Liver (tissue), 9 donors: Measurements from ENCODE around the gene RASD2. TPM values are rescaled to one million over a fixed set of nuclear protein-coding genes. Genes with fewer than 3 reads are reported as not detected.

Experiments used
- DNase-seq: peaks from one replicate; pipeline ENCODE4 v3.0.0-alpha.2; 2017; ENCODE audit warnings: low spot score
- H3K27ac ChIP-seq, 2 donors: one replicate each; pipeline ENCODE4 v1.7.0; 2013; ENCODE audit warnings: inconsistent platforms in 2 of 2, low read length in 2 of 2, control low read depth in 1 of 2, low read depth in 1 of 2, mild to moderate bottlenecking in 1 of 2
- H3K27me3 ChIP-seq, 4 donors: one replicate each; pipeline versions ENCODE4 v1.6.1 to v1.7.0; 2013; ENCODE audit warnings: low read length in 3 of 4, inconsistent platforms in 1 of 4, mild to moderate bottlenecking in 1 of 4, moderate library complexity in 1 of 4; ENCODE audit not compliant: control insufficient read depth in 4 of 4, insufficient read depth in 4 of 4
- H3K36me3 ChIP-seq, 4 donors: one replicate each; pipeline versions ENCODE4 v1.6.1 to v1.7.0; 2013; ENCODE audit warnings: low read length in 3 of 4, mild to moderate bottlenecking in 3 of 4, low read depth in 1 of 4, moderate library complexity in 1 of 4; ENCODE audit not compliant: control insufficient read depth in 4 of 4, insufficient read depth in 3 of 4
- H3K4me1 ChIP-seq, 4 donors: one replicate each; pipeline versions ENCODE4 v1.6.1 to v1.7.0; 2013; ENCODE audit warnings: low read length in 3 of 4, mild to moderate bottlenecking in 3 of 4, moderate library complexity in 1 of 4; ENCODE audit not compliant: control insufficient read depth in 4 of 4, insufficient read depth in 4 of 4
- H3K4me3 ChIP-seq, 3 donors: one replicate each; pipeline versions ENCODE4 v1.6.1 to v1.7.0; 2013; ENCODE audit warnings: low read length in 3 of 3, control low read depth in 1 of 3, low read depth in 1 of 3, mild to moderate bottlenecking in 1 of 3
- H3K9ac ChIP-seq, 2 donors: one replicate each; pipeline ENCODE4 v1.7.0; 2013; ENCODE audit warnings: low read length in 2 of 2, mild to moderate bottlenecking in 2 of 2, moderate library complexity in 2 of 2, control low read depth in 1 of 2, low read depth in 1 of 2
- H3K9me3 ChIP-seq, 4 donors: one replicate each; pipeline versions ENCODE4 v1.6.1 to v1.7.0; 2013; ENCODE audit warnings: low read length in 3 of 4; ENCODE audit not compliant: control insufficient read depth in 4 of 4
- ATF3 ChIP-seq: IDR thresholded peaks from 2 replicates; pipeline ENCODE4 v1.6.1; 2016; ENCODE audit warnings: antibody characterized with exemption
- EGR1 ChIP-seq, 2 donors: IDR thresholded peaks; 2 replicates each; pipeline ENCODE4 v1.6.1; 2016 to 2018; ENCODE audit warnings: antibody characterized with exemption in 2 of 2, low read depth in 2 of 2
- FOXA2 ChIP-seq: IDR thresholded peaks from 2 replicates; pipeline ENCODE4 v1.6.1; 2016; ENCODE audit warnings: antibody characterized with exemption
- GABPA ChIP-seq, 2 donors: IDR thresholded peaks in 1 of 2; conservative IDR thresholded peaks in 1 of 2; 2 replicates each; pipeline ENCODE4 v1.6.1; 2016; ENCODE audit warnings: antibody characterized with exemption in 2 of 2, mild to moderate bottlenecking in 1 of 2, moderate library complexity in 1 of 2
- HNF4A ChIP-seq, 2 donors: conservative IDR thresholded peaks; 2 replicates each; pipeline ENCODE4 v1.6.1; 2016; ENCODE audit warnings: antibody characterized with exemption in 2 of 2, mild to moderate bottlenecking in 2 of 2
- HNF4G ChIP-seq: IDR thresholded peaks from 2 replicates; pipeline ENCODE4 v1.6.1; 2016; ENCODE audit warnings: antibody characterized with exemption
- JUND ChIP-seq, 2 donors: IDR thresholded peaks; 2 replicates each; pipeline ENCODE4 v1.6.1; 2016; ENCODE audit warnings: antibody characterized with exemption in 2 of 2
- MAX ChIP-seq: IDR thresholded peaks from 2 replicates; pipeline ENCODE4 v1.6.1; 2016; ENCODE audit warnings: antibody characterized with exemption
- RXRA ChIP-seq, 2 donors: IDR thresholded peaks; 2 replicates each; pipeline ENCODE4 v1.6.1; 2017 to 2018; ENCODE audit warnings: antibody characterized with exemption in 2 of 2, mild to moderate bottlenecking in 1 of 2
- SP1 ChIP-seq: IDR thresholded peaks from 2 replicates; pipeline ENCODE4 v1.6.1; 2018; ENCODE audit warnings: antibody characterized with exemption, mild to moderate bottlenecking
- TAF1 ChIP-seq: conservative IDR thresholded peaks from 2 replicates; pipeline ENCODE4 v1.6.1; 2016; ENCODE audit warnings: antibody characterized with exemption, mild to moderate bottlenecking
- YY1 ChIP-seq: IDR thresholded peaks from 2 replicates; pipeline ENCODE4 v1.6.1; 2016; ENCODE audit warnings: antibody characterized with exemption, mild to moderate bottlenecking
- whole genome bisulfite sequencing: extraction: QIAGEN DNeasy Blood & Tissue Kit; methylation state at CpG from one replicate; pipeline ENCODE4 v1.1.7; 2013; 5-methylcytosine and 5-hydroxymethylcytosine counted together
- polyA plus RNA-seq, 2 donors: library from polyadenylated mRNA; stranded (reverse) in 1 of 2; unstranded in 1 of 2; fragments of 200-250 nt in 1 of 2; fragments of >200 nt in 1 of 2; fragmentation: Nextera tagmentation in 1 of 2; extraction: Ambion mirVana in 1 of 2; gene quantifications; one replicate each; pipeline versions ENCODE4 v1.2.1 to v1.2.3, GENCODE V29; 2013 to 2015
- total RNA-seq, 2 donors: library from RNA; depleted of rRNA; stranded (reverse); fragments of >200 nt; gene quantifications; one replicate each; pipeline ENCODE4 v1.2.3, GENCODE V29; 2014
- TF ChIP-seq, protein P1 (sequence below): IDR thresholded peaks from 2 replicates; pipeline ENCODE4 v1.6.1; 2016; ENCODE audit warnings: antibody characterized with exemption, mild to moderate bottlenecking
- TF ChIP-seq, protein P2 (sequence below): IDR thresholded peaks from 2 replicates; pipeline ENCODE4 v1.6.1; 2016; ENCODE audit warnings: antibody characterized with exemption
- donor health status: healthy.
- donor health status: healthy.
- donor health status: healthy.
- donor health status: healthy.
- donor health status: healthy.

The RASD2 gene
- total and polyA plus RNA-seq, 4 donors, result under 0.01 to 0.05 TPM; not detected in 2

GRCh38 chr22:35596821-35597220 is 56.2 kb downstream of the RASD2 start (continued):
- TF ChIP-seq, protein P1, sequence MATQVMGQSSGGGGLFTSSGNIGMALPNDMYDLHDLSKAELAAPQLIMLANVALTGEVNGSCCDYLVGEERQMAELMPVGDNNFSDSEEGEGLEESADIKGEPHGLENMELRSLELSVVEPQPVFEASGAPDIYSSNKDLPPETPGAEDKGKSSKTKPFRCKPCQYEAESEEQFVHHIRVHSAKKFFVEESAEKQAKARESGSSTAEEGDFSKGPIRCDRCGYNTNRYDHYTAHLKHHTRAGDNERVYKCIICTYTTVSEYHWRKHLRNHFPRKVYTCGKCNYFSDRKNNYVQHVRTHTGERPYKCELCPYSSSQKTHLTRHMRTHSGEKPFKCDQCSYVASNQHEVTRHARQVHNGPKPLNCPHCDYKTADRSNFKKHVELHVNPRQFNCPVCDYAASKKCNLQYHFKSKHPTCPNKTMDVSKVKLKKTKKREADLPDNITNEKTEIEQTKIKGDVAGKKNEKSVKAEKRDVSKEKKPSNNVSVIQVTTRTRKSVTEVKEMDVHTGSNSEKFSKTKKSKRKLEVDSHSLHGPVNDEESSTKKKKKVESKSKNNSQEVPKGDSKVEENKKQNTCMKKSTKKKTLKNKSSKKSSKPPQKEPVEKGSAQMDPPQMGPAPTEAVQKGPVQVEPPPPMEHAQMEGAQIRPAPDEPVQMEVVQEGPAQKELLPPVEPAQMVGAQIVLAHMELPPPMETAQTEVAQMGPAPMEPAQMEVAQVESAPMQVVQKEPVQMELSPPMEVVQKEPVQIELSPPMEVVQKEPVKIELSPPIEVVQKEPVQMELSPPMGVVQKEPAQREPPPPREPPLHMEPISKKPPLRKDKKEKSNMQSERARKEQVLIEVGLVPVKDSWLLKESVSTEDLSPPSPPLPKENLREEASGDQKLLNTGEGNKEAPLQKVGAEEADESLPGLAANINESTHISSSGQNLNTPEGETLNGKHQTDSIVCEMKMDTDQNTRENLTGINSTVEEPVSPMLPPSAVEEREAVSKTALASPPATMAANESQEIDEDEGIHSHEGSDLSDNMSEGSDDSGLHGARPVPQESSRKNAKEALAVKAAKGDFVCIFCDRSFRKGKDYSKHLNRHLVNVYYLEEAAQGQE, result no peak
- TF ChIP-seq EGR1 (IDR thresholded peaks at IDR 0.05; ENCODE audit: low read depth in 2 of 2), result no peak
- TF ChIP-seq FOXA2, result no peak
- no peak for TF ChIP-seq GABPA (IDR thresholded peaks at IDR 0.05 in 1 of 2, conservative IDR thresholded peaks at IDR 0.05 in 1 of 2)
- no peak for TF ChIP-seq ATF3
- TF ChIP-seq HNF4A (conservative IDR thresholded peaks at IDR 0.05), result no peak

DNA sequence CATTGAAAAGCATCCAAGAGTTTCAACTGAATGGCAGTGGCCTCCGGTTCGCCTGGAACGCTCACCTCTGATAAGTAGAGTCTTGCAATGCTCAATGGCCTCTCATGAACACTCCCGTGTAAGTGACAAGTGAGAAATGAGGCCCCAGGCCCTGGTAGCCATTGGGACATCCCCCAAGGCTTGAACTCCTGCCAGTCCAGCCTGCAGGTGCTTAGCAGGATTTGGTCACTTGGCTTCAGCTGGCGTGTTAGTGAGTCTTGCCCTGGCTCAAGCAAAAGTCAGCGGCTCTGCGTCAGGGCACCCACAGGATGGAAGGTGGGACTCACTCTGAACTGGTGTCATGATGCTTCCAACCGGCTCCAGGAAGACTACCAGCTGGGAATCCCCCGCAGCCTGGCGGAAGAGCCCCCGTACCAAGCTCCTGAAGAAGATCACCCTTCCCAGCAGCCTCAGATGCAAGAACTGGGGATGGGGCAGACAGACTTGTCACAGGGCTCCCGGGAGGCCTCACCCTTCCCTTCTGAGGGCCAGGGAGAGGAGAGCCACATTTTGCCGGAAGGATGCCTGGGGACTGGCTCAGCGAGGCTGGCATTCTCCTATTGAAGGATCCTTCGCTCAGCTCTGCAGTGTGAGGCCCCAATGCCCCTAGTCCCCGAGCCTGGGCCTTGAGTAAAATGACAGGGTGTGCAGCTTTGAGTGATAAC is 57.2 kb downstream of the RASD2 start:
- H3K27ac ChIP-seq, result no peak overlapping the region
- DNase-seq, result no peak
- TF ChIP-seq YY1, result no peak
- TF ChIP-seq RXRA (IDR thresholded peaks at IDR 0.05), result no peak
- TF ChIP-seq SP1, result no peak
- no peak for TF ChIP-seq MAX
- no peak for TF ChIP-seq JUND (IDR thresholded peaks at IDR 0.05)
- TF ChIP-seq TAF1, result no peak
- no peak for TF ChIP-seq HNF4G
- TF ChIP-seq GABPA (IDR thresholded peaks at IDR 0.05 in 1 of 2, conservative IDR thresholded peaks at IDR 0.05 in 1 of 2), result no peak
- no peak for TF ChIP-seq ATF3
- TF ChIP-seq EGR1 (IDR thresholded peaks at IDR 0.05; ENCODE audit: low read depth in 2 of 2), result no peak
- H3K9ac ChIP-seq, result no peak overlapping the region
- no peaks in the 10 kb centered on the region for H3K36me3 ChIP-seq
- H3K4me1 ChIP-seq, result no peaks in the 10 kb centered on the region
- no peaks in the 10 kb centered on the region for H3K27me3 ChIP-seq
- no peaks in the 10 kb centered on the region for H3K9me3 ChIP-seq
- H3K4me3 ChIP-seq, result no peak overlapping the region
- WGBS, result 88% methylated on average over 16 of the region's 16 CpGs

DNA sequence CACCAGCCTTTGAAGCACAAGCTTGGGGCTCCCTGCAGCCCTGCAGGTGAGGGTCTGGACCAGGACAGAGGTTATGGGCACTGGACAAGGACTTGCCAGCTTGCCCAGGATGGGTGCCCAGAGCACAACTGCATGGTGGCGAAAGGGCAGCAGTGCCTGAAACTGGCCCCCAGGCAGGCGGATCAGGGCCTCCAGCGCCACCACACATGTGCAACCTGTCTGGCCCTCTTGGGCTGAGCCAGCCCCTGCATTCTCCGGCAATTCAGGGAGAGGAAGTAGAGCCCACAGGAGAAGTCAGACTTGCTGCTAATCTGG is 57.7 kb downstream of the RASD2 start:
- Histone ChIP-seq H3K4me3 (no peak overlapping the region), H3K36me3 (no peaks in the 10 kb centered on the region), H3K27ac (no peak overlapping the region), H3K4me1 (no peaks in the 10 kb centered on the region), H3K9me3 (no peaks in the 10 kb centered on the region), H3K27me3 (no peaks in the 10 kb centered on the region), H3K9ac (no peak overlapping the region)
- WGBS, result 90% methylated on average over 4 of the region's 4 CpGs
- TF ChIP-seq, protein P2, sequence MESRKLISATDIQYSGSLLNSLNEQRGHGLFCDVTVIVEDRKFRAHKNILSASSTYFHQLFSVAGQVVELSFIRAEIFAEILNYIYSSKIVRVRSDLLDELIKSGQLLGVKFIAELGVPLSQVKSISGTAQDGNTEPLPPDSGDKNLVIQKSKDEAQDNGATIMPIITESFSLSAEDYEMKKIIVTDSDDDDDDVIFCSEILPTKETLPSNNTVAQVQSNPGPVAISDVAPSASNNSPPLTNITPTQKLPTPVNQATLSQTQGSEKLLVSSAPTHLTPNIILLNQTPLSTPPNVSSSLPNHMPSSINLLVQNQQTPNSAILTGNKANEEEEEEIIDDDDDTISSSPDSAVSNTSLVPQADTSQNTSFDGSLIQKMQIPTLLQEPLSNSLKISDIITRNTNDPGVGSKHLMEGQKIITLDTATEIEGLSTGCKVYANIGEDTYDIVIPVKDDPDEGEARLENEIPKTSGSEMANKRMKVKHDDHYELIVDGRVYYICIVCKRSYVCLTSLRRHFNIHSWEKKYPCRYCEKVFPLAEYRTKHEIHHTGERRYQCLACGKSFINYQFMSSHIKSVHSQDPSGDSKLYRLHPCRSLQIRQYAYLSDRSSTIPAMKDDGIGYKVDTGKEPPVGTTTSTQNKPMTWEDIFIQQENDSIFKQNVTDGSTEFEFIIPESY, result no peak
- no peak for TF ChIP-seq YY1
- DNase-seq, result no peak
